Breast epithelium (tissue), 3 donors: Measurements from ENCODE around the gene SAMD14.

Source experiments
- CTCF ChIP-seq, 3 donors: fragments of 450-650 bp; IDR thresholded peaks; one replicate each; pipeline ENCODE4 v1.5.1; 2016 to 2017; ENCODE audit warnings: antibody characterized with exemption in 3 of 3, mild to moderate bottlenecking in 3 of 3, moderate library complexity in 3 of 3
- POLR2AphosphoS5 ChIP-seq, 3 donors: sonication (generic); formaldehyde crosslinking; IDR thresholded peaks; one replicate each; pipeline ENCODE4 v1.6.1; 2017; ENCODE audit warnings: antibody characterized with exemption in 3 of 3

- TF ChIP-seq CTCF (IDR thresholded peaks at IDR 0.05) (no peak), POLR2AphosphoS5 (IDR thresholded peaks at IDR 0.05) (no peak)
Observed at GRCh38 chr17:50099003-50099402, 31.0 kb downstream of the SAMD14 start.
